ENCODE measurements around the gene C16orf78.
"Not testable (repeated sequence)": the region's sequence is repeated elsewhere in the genome, so short reads cannot be mapped to it uniquely, and the experiment has no call there.

Gene C16orf78

GRCh38 chr16:49356728-49357488, 16.7 kb upstream of the C16orf78 start:
- Histone ChIP-seq H3K4me3 (ENCODE audit: severe bottlenecking) (no peak overlapping the region), H3K9me3 (ENCODE audit: severe bottlenecking) (no peaks in the 10 kb centered on the region), H3K36me3 (ENCODE audit: low read depth) (no peaks in the 10 kb centered on the region), H3K27ac (ENCODE audit: poor library complexity, severe bottlenecking) (no peak overlapping the region), H3K27me3 (ENCODE audit: insufficient read depth, poor library complexity, severe bottlenecking) (peaks cover 13% of the 10 kb centered on the region), H3K4me1 (ENCODE audit: insufficient read depth, poor library complexity, severe bottlenecking) (no peaks in the 10 kb centered on the region)
- TF ChIP-seq CTCF (IDR thresholded peaks at IDR 0.05; ENCODE audit: poor library complexity, severe bottlenecking): no peak
- ATAC-seq (ENCODE audit: low read depth): no peak
- peak; percentile 20 for DNase-seq (ENCODE audit: low spot score)

GRCh38 chr16:49359591-49359990, 14.0 kb upstream of the C16orf78 start:
- no peaks in the 10 kb centered on the region for H3K9me3 ChIP-seq (ENCODE audit: severe bottlenecking)
- no peak overlapping the region for H3K27ac ChIP-seq (ENCODE audit: poor library complexity, severe bottlenecking)
- TF ChIP-seq CTCF (IDR thresholded peaks at IDR 0.05; ENCODE audit: poor library complexity, severe bottlenecking): no peak
- H3K27me3 ChIP-seq (ENCODE audit: insufficient read depth, poor library complexity, severe bottlenecking): peaks cover 13% of the 10 kb centered on the region
- ATAC-seq (ENCODE audit: low read depth) (no peak), DNase-seq (ENCODE audit: low spot score) (no peak)
- H3K4me1 ChIP-seq (ENCODE audit: insufficient read depth, poor library complexity, severe bottlenecking): no peaks in the 10 kb centered on the region
- no peaks in the 10 kb centered on the region for H3K36me3 ChIP-seq (ENCODE audit: low read depth)
- H3K4me3 ChIP-seq (ENCODE audit: severe bottlenecking): no peak overlapping the region

- peaks cover 15% of the 10 kb centered on the region for H3K27me3 ChIP-seq (ENCODE audit: insufficient read depth, poor library complexity, severe bottlenecking)
- DNase-seq (ENCODE audit: low spot score); ATAC-seq (ENCODE audit: low read depth); H3K36me3 ChIP-seq (ENCODE audit: low read depth); H3K9me3 ChIP-seq (ENCODE audit: severe bottlenecking); H3K4me1 ChIP-seq (ENCODE audit: insufficient read depth, poor library complexity, severe bottlenecking); H3K4me3 ChIP-seq (ENCODE audit: severe bottlenecking); H3K27ac ChIP-seq (ENCODE audit: poor library complexity, severe bottlenecking): not testable (repeated sequence)
Measured at GRCh38 chr16:49361731-49362130, 11.9 kb upstream of the C16orf78 start.

- Histone ChIP-seq H3K9me3 (ENCODE audit: severe bottlenecking) (no peaks in the 10 kb centered on the region), H3K27ac (ENCODE audit: poor library complexity, severe bottlenecking) (no peak overlapping the region), H3K4me1 (ENCODE audit: insufficient read depth, poor library complexity, severe bottlenecking) (no peaks in the 10 kb centered on the region), H3K36me3 (ENCODE audit: low read depth) (no peaks in the 10 kb centered on the region), H3K27me3 (ENCODE audit: insufficient read depth, poor library complexity, severe bottlenecking) (peaks cover 16% of the 10 kb centered on the region), H3K4me3 (ENCODE audit: severe bottlenecking) (no peak overlapping the region)
- TF ChIP-seq CTCF (IDR thresholded peaks at IDR 0.05; ENCODE audit: poor library complexity, severe bottlenecking): no peak
- no peak for DNase-seq (ENCODE audit: low spot score)
- no peak for ATAC-seq (ENCODE audit: low read depth)
Measured at GRCh38 chr16:49362230-49362629, 11.4 kb upstream of the C16orf78 start.

- no peak for TF ChIP-seq CTCF (IDR thresholded peaks at IDR 0.05; ENCODE audit: poor library complexity, severe bottlenecking)
- Histone ChIP-seq H3K9me3 (ENCODE audit: severe bottlenecking) (no peaks in the 10 kb centered on the region), H3K4me1 (ENCODE audit: insufficient read depth, poor library complexity, severe bottlenecking) (no peaks in the 10 kb centered on the region), H3K27me3 (ENCODE audit: insufficient read depth, poor library complexity, severe bottlenecking) (peaks cover 6% of the 10 kb centered on the region), H3K4me3 (ENCODE audit: severe bottlenecking) (no peak overlapping the region), H3K27ac (ENCODE audit: poor library complexity, severe bottlenecking) (no peak overlapping the region), H3K36me3 (ENCODE audit: low read depth) (no peaks in the 10 kb centered on the region)
- ATAC-seq (ENCODE audit: low read depth) (no peak), DNase-seq (ENCODE audit: low spot score) (no peak)
Measured at GRCh38 chr16:49365711-49366509, 7.7 kb upstream of the C16orf78 start.
